ENCODE measurements around the gene SEPTIN14.
"Not testable (repeated sequence)": the region's sequence is repeated elsewhere in the genome, so short reads cannot be mapped to it uniquely, and the experiment has no call there.

GRCh38 chr7:55797260-55797659, 65.3 kb downstream of the SEPTIN14 start:
- TF ChIP-seq POLR2A, TAF1, POLR2AphosphoS5 (IDR thresholded peaks at IDR 0.05; ENCODE audit: low read depth, low read length): not testable (repeated sequence)
